Bronchial epithelial cell (primary cell): ENCODE results near the gene PRKCZ. TPM values are rescaled to one million over a fixed set of nuclear protein-coding genes. Genes with fewer than 3 reads are reported as not detected.

Source experiments
- DNase-seq: peaks from one replicate; pipeline ENCODE4 v3.0.0-alpha.2; 2010; ENCODE audit warnings: low read depth
- FAIRE-seq: peaks from 2 replicates; lab custom pipeline; 2011; peaks lifted over from hg19 to GRCh38; lab: Jason Lieb, UNC
- H3K27me3 ChIP-seq: 2 replicates; pipeline ENCODE4 v1.5.1; 2011; ENCODE audit warnings: low read length; ENCODE audit not compliant: control insufficient read depth, insufficient read depth
- H3K36me3 ChIP-seq: 2 replicates; pipeline ENCODE4 v1.5.1; 2011; ENCODE audit warnings: low read length; ENCODE audit not compliant: control insufficient read depth, insufficient read depth
- H3K4me3 ChIP-seq: 2 replicates; pipeline ENCODE4 v1.5.1; 2011; ENCODE audit warnings: mild to moderate bottlenecking, low read depth, low read length, control low read depth
- CTCF ChIP-seq: IDR thresholded peaks from 2 replicates; pipeline ENCODE4 v1.5.1; 2011; ENCODE audit warnings: mild to moderate bottlenecking, moderate library complexity, low read length, control low read depth, inconsistent platforms; ENCODE audit not compliant: insufficient read depth, severe bottlenecking
- total RNA-seq: library from RNA; depleted of rRNA; stranded (reverse); fragments of >200 nt; gene quantifications from 2 replicates; pipeline ENCODE4 v1.2.1, GENCODE V29; 2014

Gene PRKCZ
- total RNA-seq, 1 donor from 2014 or later = 38.4 TPM

GRCh38 chr1:2068951-2069350, 18.7 kb downstream of the PRKCZ start:
- Histone ChIP-seq H3K27me3 (no peaks in the 10 kb centered on the region), H3K4me3 (no peak overlapping the region), H3K36me3 (peaks cover 1% of the 10 kb centered on the region)
- DNase-seq (no peak), FAIRE-seq (no peak)
- no peak for TF ChIP-seq CTCF

- DNase-seq (no peak), FAIRE-seq (no peak)
- Histone ChIP-seq H3K36me3 (peaks cover 1% of the 10 kb centered on the region), H3K4me3 (no peak overlapping the region), H3K27me3 (no peaks in the 10 kb centered on the region)
- TF ChIP-seq CTCF = no peak
These were observed 19.8 kb downstream of the PRKCZ start for GRCh38 chr1:2070016-2070415.

- FAIRE-seq (no peak), DNase-seq (no peak)
- no peaks in the 10 kb centered on the region for H3K27me3 ChIP-seq
- TF ChIP-seq CTCF = no peak
- H3K4me3 ChIP-seq = no peak overlapping the region
- peaks cover 2% of the 10 kb centered on the region for H3K36me3 ChIP-seq
These were observed 20.8 kb downstream of the PRKCZ start for GRCh38 chr1:2070800-2071530.

GRCh38 chr1:2072109-2072806, 22.0 kb downstream of the PRKCZ start:
- H3K4me3 ChIP-seq = no peak overlapping the region
- no peak for TF ChIP-seq CTCF
- DNase-seq = no peak
- H3K27me3 ChIP-seq = no peaks in the 10 kb centered on the region
- peaks cover 3% of the 10 kb centered on the region for H3K36me3 ChIP-seq
- no peak for FAIRE-seq

- DNase-seq (no peak), FAIRE-seq (no peak)
- H3K27me3 ChIP-seq = no peaks in the 10 kb centered on the region
- no peak for TF ChIP-seq CTCF
- peaks cover 3% of the 10 kb centered on the region for H3K36me3 ChIP-seq
- no peak overlapping the region for H3K4me3 ChIP-seq
These were observed 22.7 kb downstream of the PRKCZ start for GRCh38 chr1:2072891-2073290.
